ENCODE data around the gene RASAL1. TPM values are rescaled to one million over a fixed set of nuclear protein-coding genes. Genes with fewer than 3 reads are reported as not detected.

RASAL1 gene
- total RNA-seq, 2 experiments from 2014 or later = 1.2 to 2.7 TPM

GRCh38 chr12:113097716-113098440 is 37.7 kb downstream of the RASAL1 start:
- CTCF ChIA-PET = interaction anchor here (0.6 to 1.5 kb wide), 4 partner anchors 9 to 105 kb away, joined by 3 to 4 read pairs (median 4); no protein-coding TSS in a partner anchor
- intact Hi-C loops (cut with DNase I, micrococcal nuclease) = loop anchor here (1.0 to 5.0 kb wide), 4 partner anchors 50 to 196 kb away; no protein-coding TSS in a partner anchor
- Histone ChIP-seq H3K4me1 (ENCODE audit: insufficient read depth, low read length) (peaks cover 42% of the 10 kb centered on the region), H3K27me3 (ENCODE audit: control insufficient read depth in 1 of 2, insufficient read depth in 2 of 2, low read length in 2 of 2) (no peaks in the 10 kb centered on the region), H3K4me3 (ENCODE audit: low read length) (no peak overlapping the region), H3K27ac (ENCODE audit: low read depth in 1 of 2, low read length in 2 of 2) (no peak overlapping the region), H3K9me3 (ENCODE audit: control insufficient read depth in 1 of 2, insufficient read depth in 1 of 2, low read length in 2 of 2) (no peaks in the 10 kb centered on the region), H3K36me3 (ENCODE audit: insufficient read depth, low read length) (peaks cover 10% of the 10 kb centered on the region)
- no peak overlapping the region for H3K4me3 Mint-ChIP-seq
- H3K4me1 Mint-ChIP-seq (ENCODE audit: low read depth) = peaks cover 40% of the 10 kb centered on the region
- no peak for DNase-seq
- peak overlapping the region; percentile 45 for H3K27ac Mint-ChIP-seq
- ATAC-seq (ENCODE audit: poor library complexity) = peak; percentile 26
- H3K36me3 Mint-ChIP-seq (ENCODE audit: low read depth) = peaks cover 8% of the 10 kb centered on the region
- H3K27me3 Mint-ChIP-seq = no peaks in the 10 kb centered on the region
- POLR2A ChIA-PET = no interaction called here
- TF ChIP-seq, protein P1, sequence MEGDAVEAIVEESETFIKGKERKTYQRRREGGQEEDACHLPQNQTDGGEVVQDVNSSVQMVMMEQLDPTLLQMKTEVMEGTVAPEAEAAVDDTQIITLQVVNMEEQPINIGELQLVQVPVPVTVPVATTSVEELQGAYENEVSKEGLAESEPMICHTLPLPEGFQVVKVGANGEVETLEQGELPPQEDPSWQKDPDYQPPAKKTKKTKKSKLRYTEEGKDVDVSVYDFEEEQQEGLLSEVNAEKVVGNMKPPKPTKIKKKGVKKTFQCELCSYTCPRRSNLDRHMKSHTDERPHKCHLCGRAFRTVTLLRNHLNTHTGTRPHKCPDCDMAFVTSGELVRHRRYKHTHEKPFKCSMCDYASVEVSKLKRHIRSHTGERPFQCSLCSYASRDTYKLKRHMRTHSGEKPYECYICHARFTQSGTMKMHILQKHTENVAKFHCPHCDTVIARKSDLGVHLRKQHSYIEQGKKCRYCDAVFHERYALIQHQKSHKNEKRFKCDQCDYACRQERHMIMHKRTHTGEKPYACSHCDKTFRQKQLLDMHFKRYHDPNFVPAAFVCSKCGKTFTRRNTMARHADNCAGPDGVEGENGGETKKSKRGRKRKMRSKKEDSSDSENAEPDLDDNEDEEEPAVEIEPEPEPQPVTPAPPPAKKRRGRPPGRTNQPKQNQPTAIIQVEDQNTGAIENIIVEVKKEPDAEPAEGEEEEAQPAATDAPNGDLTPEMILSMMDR (IDR thresholded peaks at IDR 0.05) = no peak
- H3K9me3 Mint-ChIP-seq = no peaks in the 10 kb centered on the region

GRCh38 chr12:113096675-113097461 is 38.7 kb downstream of the RASAL1 start:
- TF ChIP-seq, protein P1 (IDR thresholded peaks at IDR 0.05) = no peak
- ATAC-seq (ENCODE audit: poor library complexity) = no peak
- Histone ChIP-seq H3K27me3 (ENCODE audit: control insufficient read depth in 1 of 2, insufficient read depth in 2 of 2, low read length in 2 of 2) (no peaks in the 10 kb centered on the region), H3K9me3 (ENCODE audit: control insufficient read depth in 1 of 2, insufficient read depth in 1 of 2, low read length in 2 of 2) (no peaks in the 10 kb centered on the region), H3K27ac (ENCODE audit: low read depth in 1 of 2, low read length in 2 of 2) (no peak overlapping the region), H3K4me3 (ENCODE audit: low read length) (no peak overlapping the region), H3K36me3 (ENCODE audit: insufficient read depth, low read length) (peaks cover 10% of the 10 kb centered on the region), H3K4me1 (ENCODE audit: insufficient read depth, low read length) (peaks cover 49% of the 10 kb centered on the region)
- no peaks in the 10 kb centered on the region for H3K9me3 Mint-ChIP-seq
- no peak overlapping the region for H3K27ac Mint-ChIP-seq
- CTCF ChIA-PET = no interaction called here
- no peak for DNase-seq
- H3K27me3 Mint-ChIP-seq = no peaks in the 10 kb centered on the region
- H3K4me1 Mint-ChIP-seq (ENCODE audit: low read depth) = peaks cover 45% of the 10 kb centered on the region
- H3K4me3 Mint-ChIP-seq = no peak overlapping the region
- peaks cover 18% of the 10 kb centered on the region for H3K36me3 Mint-ChIP-seq (ENCODE audit: low read depth)
- POLR2A ChIA-PET = no interaction called here
- intact Hi-C loops (cut with DNase I, micrococcal nuclease) = loop anchor here in 1 of 2 experiments (5.0 kb wide), 3 partner anchors 55 to 195 kb away; no protein-coding TSS in a partner anchor

GRCh38 chr12:113095405-113095804 is 40.2 kb downstream of the RASAL1 start:
- TF ChIP-seq, protein P1 (IDR thresholded peaks at IDR 0.05) = no peak
- H3K4me3 ChIP-seq (ENCODE audit: low read length) = no peak overlapping the region
- peaks cover 64% of the 10 kb centered on the region for H3K4me1 ChIP-seq (ENCODE audit: insufficient read depth, low read length)
- peaks cover 10% of the 10 kb centered on the region for H3K36me3 ChIP-seq (ENCODE audit: insufficient read depth, low read length)
- no peak for ATAC-seq (ENCODE audit: poor library complexity)
- H3K9me3 Mint-ChIP-seq = no peaks in the 10 kb centered on the region
- H3K27me3 ChIP-seq (ENCODE audit: control insufficient read depth in 1 of 2, insufficient read depth in 2 of 2, low read length in 2 of 2) = no peaks in the 10 kb centered on the region
- no peaks in the 10 kb centered on the region for H3K9me3 ChIP-seq (ENCODE audit: control insufficient read depth in 1 of 2, insufficient read depth in 1 of 2, low read length in 2 of 2)
- peaks cover 59% of the 10 kb centered on the region for H3K4me1 Mint-ChIP-seq (ENCODE audit: low read depth)
- no peak overlapping the region for H3K27ac Mint-ChIP-seq
- no peak for DNase-seq
- no peak overlapping the region for H3K27ac ChIP-seq (ENCODE audit: low read depth in 1 of 2, low read length in 2 of 2)
- no peak overlapping the region for H3K4me3 Mint-ChIP-seq
- intact Hi-C loops (cut with DNase I, micrococcal nuclease) = loop anchor here in 1 of 2 experiments (5.0 kb wide), 3 partner anchors 57 to 193 kb away; no protein-coding TSS in a partner anchor
- no peaks in the 10 kb centered on the region for H3K27me3 Mint-ChIP-seq
- ChIA-PET CTCF (no interaction called here), POLR2A (no interaction called here)
- H3K36me3 Mint-ChIP-seq (ENCODE audit: low read depth) = peaks cover 21% of the 10 kb centered on the region

All from CD4-positive, alpha-beta T cell (primary cell).